Skeletal muscle cell (primary cell): ENCODE results near the gene GZMM.

Experiments used
- DNase-seq: peaks from one replicate; pipeline ENCODE4 v3.0.0-alpha.2; 2010; ENCODE audit warnings: low read depth
- H3K4me3 ChIP-seq: 2 replicates; pipeline ENCODE4 v1.5.1; 2011; ENCODE audit warnings: low read depth, mild to moderate bottlenecking, control low read depth, low read length, moderate library complexity

GZMM gene

DNA sequence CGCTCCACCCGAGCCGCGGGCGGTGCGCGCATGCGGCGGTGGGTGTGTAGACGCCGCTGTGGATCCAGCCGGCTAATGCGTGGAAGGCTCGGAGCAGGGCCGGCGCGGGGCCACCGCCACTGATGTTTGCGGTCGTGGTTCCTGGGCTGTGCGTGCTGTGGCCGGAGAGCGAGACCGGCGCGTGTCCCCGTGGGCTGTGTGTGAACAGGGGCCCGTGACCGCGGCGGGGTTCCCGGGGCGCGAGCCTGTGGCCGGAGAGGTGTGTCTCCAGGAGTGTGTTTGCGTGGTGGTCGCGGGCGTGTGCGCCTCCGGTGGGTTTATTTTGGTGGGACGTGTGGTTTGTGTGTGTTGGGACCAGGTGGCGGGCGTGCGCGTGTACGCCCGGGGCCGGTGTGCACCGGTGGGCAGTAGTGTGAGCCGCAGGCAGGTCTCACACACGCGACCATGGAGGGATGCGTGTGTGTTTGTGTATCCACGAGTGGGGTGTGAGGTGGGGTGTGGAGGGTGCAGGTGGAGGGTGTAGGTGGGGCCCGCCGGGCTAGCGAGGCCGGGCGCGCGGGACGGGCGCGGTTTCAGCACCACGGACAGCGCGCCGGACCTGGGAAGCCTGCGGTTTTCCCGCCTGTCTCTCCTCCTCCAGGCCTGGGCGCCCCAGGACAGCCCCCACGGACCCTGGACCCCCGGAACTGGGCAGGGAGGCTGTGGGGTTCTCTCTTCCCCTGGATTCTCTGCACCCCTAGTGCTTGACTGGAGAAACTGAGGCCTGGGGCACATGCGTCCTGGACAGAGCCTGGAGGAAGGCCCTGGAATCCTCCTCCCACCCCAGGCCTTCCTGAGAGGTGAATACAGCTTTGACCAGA, 47.5 kb downstream of the GZMM start:
- H3K4me3 ChIP-seq: peak overlapping the region; percentile 36
- no peak for DNase-seq

DNA sequence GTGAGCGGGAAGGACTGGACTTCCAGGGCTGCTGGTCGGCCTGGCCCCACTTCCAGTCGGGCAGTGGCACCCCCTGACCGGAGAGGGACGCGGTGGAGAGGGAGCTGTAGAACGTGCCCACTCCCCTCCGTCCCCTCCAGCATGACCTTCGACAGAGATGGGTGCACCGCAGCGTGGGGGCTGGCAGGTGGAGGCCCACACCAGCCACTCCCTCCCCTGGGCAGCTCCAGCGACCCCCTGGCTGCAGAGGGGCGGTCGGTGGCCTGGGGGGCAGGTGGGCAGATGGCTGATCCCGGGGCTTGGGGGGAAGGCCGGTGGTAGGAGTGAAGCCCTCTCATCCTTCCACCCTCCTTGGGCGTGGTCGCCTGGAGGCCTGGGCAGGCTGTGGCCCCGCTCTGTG, 48.2 kb downstream of the GZMM start:
- DNase-seq: no peak
- no peak overlapping the region for H3K4me3 ChIP-seq

DNA sequence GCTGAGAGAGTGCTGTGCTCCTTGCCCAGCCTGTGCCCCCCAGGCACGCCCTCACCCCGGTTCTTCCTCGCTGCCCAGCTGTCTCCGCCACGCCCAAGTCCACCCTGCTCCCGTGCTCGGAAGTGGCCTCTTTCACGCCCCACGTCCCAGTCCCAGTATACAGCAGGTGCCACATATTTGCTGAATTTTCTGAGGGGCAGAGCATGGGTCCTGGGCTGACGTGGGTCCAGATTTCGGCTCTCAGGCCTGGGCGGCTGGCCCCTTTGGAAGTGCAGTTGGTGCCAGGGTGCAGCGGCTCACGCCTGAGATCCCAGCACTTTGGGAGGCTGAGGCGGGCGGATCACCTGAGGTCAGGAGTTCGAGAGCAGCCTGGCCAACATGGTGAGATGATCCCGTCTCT, 49.2 kb downstream of the GZMM start:
- H3K4me3 ChIP-seq: no peak overlapping the region
- DNase-seq: no peak

DNA sequence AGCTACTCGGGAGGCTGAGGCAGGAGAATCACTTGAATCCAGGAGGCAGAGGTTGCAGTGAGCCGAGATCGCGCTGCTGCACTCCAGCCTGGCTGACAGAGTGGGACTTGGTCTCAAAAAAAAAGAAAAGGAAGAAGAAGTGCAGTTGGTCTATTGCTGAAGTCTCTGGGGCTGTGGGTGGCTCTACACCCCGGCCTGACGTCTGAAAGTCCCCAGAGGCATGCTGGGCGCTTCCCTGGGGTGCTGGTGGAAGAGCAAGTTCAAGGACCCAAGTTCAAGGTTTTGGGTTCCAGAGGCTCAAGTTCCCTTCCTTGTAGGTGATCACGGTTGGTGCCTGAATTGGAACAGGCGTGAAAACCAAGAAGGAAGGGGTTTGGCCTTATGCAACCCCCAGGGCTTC, 49.7 kb downstream of the GZMM start:
- H3K4me3 ChIP-seq: no peak overlapping the region
- DNase-seq: no peak

DNA sequence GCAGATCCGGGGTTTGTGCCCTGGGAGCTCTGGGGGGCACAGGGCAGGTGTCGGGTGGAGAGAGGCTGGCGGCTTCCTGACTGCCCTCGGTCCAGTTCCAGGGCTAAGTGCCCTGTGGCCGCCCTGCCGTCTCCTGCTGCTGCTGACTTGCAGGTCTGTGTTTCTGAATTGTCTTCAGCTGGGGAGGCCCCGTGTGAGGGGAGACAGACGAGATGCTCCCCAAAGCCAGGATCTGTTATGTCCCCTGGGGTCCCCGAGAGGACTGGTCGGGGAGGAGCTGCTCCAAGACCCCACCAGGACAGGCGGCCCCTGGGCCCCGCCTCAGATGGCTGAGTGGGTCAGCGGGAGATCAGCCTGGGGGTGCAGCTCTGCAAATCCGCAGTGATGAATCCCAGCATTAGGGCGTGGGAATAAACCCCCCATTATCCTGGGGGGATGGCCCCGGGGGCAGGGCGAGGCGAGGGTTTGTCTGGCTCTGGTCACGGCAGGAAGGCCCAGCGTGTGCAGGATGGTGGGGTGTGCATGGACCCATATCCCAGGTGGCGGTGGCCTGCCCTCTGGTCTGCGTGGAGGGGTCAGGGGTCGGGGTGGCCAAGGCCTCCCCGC, 50.5 kb downstream of the GZMM start:
- H3K4me3 ChIP-seq: no peak overlapping the region
- no peak for DNase-seq

DNA sequence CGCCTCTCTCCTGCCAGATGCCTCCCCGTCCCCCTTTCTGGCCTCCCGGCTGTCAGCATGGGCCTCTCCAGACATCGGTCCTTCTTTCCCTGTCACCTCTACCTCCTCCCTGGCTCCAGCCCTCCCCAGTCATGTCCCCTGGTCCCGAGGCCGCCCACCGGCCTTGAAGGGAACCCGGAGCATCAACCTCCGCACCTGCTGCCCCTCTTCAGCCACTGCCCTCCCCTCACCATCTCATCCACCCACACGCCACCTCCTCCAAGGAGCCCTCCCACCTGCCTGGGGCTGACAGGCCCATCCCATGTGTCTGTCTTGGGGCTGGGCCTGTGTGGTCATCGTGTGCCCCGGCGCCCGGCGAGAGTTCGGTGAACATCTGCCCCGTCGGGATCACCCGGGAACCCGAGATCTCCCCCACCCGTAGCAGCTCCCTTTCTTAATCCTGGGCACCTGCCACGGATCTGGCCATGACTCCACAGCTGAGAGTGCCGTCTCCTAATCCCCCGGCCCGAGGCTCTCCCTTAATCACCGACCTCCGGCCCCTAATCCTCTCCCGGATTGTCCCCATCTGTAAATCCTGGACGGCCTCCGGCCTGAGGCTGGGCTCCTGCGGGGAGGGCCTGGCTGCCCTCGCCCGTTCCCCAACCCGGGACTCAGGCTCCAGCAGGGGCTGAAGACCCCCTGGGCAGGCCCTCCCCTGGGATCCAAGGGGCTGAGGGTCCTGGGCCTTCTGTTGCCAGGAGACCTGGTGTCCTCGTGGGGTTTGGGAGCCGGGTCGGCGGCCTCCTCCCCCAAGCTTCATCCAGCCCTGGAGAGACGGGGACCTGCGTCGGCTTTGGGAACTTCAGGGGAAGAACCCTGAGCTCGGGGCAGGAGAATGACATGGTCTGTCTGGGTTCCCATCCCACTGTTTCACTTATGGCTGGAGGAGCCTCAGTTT, 51.7 kb downstream of the GZMM start:
- no peak for DNase-seq
- H3K4me3 ChIP-seq: no peak overlapping the region

DNA sequence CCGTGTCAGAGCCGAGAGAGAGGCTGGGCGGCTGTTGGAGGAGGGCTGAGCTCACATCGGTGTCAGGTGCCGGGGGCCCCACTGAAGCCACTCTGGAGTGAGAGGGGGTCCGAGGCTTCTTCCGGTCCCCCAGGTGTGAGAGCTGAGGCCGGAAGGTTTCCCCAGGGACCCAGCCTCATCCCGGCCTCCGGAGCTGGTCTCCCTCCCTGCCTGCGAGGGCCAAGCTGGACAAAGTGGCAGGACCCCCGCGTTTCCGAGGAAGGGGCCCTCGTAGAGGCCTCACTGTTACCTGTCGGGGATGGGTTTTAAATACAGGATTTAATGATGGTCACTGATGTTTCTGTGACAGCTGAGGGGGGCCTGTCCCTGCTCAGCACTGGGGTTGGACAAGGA, 52.4 kb downstream of the GZMM start:
- no peak overlapping the region for H3K4me3 ChIP-seq
- DNase-seq: no peak

DNA sequence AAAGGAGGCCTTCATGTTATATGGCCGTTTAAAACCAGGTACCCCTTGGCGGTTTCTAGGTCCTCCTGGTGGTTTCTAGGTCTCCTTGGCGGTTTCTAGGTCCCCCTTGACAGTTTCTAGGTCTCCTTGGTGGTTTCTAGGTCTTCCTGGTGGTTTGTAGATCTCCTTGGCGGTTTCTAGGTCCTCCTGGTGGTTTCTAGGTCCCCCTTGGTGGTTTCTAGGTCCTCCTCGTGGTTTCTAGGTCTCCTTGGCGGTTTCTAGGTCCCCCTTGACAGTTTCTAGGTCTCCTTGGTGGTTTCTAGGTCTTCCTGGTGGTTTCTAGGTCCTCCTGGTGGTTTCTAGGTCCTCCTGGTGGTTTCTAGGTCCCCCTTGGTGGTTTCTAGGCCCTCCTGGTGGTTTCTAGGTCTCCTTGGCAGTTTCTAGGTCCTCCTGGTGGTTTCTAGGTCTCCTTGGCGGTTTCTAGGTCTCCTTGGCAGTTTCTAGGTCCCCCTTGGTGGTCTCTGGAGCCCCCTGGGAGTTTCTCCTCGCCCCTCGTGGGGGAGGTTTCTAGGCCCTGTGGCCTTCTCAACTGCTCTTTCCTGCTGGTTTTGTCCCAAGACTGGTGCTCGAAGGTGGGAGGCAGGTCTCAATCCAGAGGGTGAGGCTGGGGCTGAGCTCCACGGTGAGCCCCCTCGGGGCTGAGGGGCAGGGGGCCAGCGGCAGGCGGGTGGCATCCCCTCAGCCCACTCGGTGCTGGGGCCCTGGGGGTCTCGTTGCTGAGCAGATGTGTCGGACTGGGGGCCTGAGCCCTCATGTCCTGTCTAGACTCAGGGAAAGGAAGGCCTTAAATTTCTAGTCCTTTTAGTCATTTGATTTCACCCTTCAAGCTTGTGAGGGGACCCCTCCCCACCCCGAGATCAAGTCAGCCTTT, 53.8 kb downstream of the GZMM start:
- no peak for DNase-seq
- H3K4me3 ChIP-seq: no peak overlapping the region
